ENCODE measurements around the gene STING1.
"Not testable (repeated sequence)": the region's sequence is repeated elsewhere in the genome, so short reads cannot be mapped to it uniquely, and the experiment has no call there.

STING1 gene

DNA sequence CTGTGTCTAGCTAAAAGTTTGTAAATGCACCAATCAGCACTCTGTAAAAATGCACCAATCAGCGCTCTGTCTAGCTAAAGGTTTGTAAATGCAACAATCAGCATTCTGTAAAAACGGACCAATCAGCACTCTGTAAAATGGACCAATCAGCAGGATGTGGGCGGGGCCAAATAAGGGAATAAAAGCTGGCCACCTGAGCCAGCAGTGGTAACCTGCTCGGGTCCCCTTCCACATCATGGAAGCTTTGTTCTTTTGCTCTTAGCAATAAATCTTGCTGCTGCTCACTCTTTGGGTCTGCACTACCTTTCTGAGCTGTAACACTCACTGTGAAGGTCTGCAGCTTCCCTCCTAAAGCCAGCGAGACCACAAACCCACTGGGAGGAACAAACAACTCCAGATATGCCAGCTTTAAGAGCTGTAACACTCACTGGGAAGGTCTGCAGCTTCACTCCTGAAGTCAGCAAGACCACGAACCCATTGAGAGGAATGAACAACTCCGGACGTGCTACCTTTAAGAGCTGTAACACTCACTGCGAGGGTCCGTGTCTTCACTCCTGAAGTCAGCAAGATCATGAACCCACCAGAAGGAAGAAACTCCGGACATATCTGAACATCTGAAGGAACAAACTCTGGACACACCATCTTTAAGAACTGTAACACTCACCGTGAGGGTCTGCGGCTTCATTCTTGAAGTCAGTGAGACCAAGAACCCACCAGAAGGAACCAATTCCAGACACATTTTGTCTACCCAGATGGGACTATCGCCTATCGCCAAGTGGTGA, 20.7 kb upstream of the STING1 start:
- H3K4me1 ChIP-seq (ENCODE audit: insufficient read depth, low read length); H3K79me2 ChIP-seq (ENCODE audit: insufficient read depth, low read length); H3K4me2 ChIP-seq (ENCODE audit: insufficient read depth, low read length); H3K27ac ChIP-seq (ENCODE audit: low read length); H2AFZ ChIP-seq (ENCODE audit: low read depth, low read length); H3K4me3 ChIP-seq (ENCODE audit: low read depth in 1 of 2, low read length in 2 of 2); DNase-seq; H3K9me3 ChIP-seq (ENCODE audit: insufficient read depth, low read length, severe bottlenecking); H3K27me3 ChIP-seq (ENCODE audit: insufficient read depth, low read length, poor library complexity); H3K9ac ChIP-seq (ENCODE audit: low read depth, low read length); H4K20me1 ChIP-seq (ENCODE audit: insufficient read depth, low read length); H3K36me3 ChIP-seq (ENCODE audit: insufficient read depth, low read length); ATAC-seq (ENCODE audit: insufficient read depth, low read depth): not testable (repeated sequence)

- ATAC-seq (ENCODE audit: insufficient read depth, low read depth) (no peak), DNase-seq (no peak)
- Histone ChIP-seq H3K27ac (ENCODE audit: low read length) (no peak overlapping the region), H3K36me3 (ENCODE audit: insufficient read depth, low read length) (no peaks in the 10 kb centered on the region), H2AFZ (ENCODE audit: low read depth, low read length) (no peak overlapping the region), H3K4me1 (ENCODE audit: insufficient read depth, low read length) (no peaks in the 10 kb centered on the region), H4K20me1 (ENCODE audit: insufficient read depth, low read length) (no peaks in the 10 kb centered on the region), H3K9me3 (ENCODE audit: insufficient read depth, low read length, severe bottlenecking) (no peaks in the 10 kb centered on the region), H3K4me2 (ENCODE audit: insufficient read depth, low read length) (no peak overlapping the region), H3K9ac (ENCODE audit: low read depth, low read length) (no peak overlapping the region), H3K4me3 (ENCODE audit: low read depth in 1 of 2, low read length in 2 of 2) (no peak overlapping the region), H3K27me3 (ENCODE audit: insufficient read depth, low read length, poor library complexity) (no peaks in the 10 kb centered on the region), H3K79me2 (ENCODE audit: insufficient read depth, low read length) (no peaks in the 10 kb centered on the region)
- TF ChIP-seq EZH2 (IDR thresholded peaks at IDR 0.05; ENCODE audit: borderline replicate concordance, low read depth, low read length, severe bottlenecking) = no peak
These were observed 18.8 kb upstream of the STING1 start for GRCh38 chr5:139501381-139501780.

DNA sequence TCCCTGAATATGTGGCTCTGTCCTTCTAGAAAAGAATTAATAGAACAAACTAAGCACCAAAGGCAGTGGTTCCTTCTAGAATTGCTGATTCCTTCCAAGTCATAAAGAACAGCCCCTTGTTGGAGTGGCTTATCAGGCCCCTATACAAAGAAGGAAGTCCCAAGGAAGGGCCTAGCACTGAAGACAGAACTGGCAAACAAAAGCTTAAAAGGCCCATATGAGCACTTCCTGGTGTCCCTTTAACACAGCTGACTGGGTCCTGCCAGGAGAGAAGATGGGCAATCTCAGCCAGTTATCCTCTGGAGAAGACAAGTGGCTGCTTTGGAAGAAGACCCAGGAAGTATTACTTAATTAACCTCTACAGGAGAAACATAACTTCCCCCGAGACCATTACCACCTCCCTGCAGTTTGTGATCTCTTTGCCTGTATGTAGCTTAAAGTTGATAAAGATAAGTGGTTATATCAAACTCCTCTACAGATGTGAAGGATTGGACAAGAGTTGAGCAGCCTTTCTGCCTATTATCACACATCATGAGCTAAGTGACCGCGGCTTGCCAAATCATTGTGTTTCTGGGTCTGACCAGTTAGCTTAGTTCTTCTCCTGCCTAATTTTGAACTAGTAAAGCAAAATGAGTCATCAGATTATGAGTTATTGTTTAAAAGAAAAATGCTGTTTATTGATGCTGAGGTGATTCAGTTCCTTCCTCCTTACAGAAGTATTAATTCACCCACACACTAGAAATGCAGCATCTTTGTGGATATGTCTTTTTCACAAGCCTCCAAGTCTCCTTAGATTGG, 13.3 kb upstream of the STING1 start:
- Histone ChIP-seq H3K4me3 (ENCODE audit: low read depth in 1 of 2, low read length in 2 of 2) (no peak overlapping the region), H3K27ac (ENCODE audit: low read length) (no peak overlapping the region), H3K9ac (ENCODE audit: low read depth, low read length) (no peak overlapping the region), H3K27me3 (ENCODE audit: insufficient read depth, low read length, poor library complexity) (no peaks in the 10 kb centered on the region), H3K4me2 (ENCODE audit: insufficient read depth, low read length) (no peak overlapping the region), H3K4me1 (ENCODE audit: insufficient read depth, low read length) (no peaks in the 10 kb centered on the region; the same call in 1 of the 2 replicates), H3K79me2 (ENCODE audit: insufficient read depth, low read length) (no peaks in the 10 kb centered on the region), H2AFZ (ENCODE audit: low read depth, low read length) (no peak overlapping the region), H4K20me1 (ENCODE audit: insufficient read depth, low read length) (no peaks in the 10 kb centered on the region), H3K9me3 (ENCODE audit: insufficient read depth, low read length, severe bottlenecking) (no peaks in the 10 kb centered on the region), H3K36me3 (ENCODE audit: insufficient read depth, low read length) (no peaks in the 10 kb centered on the region)
- TF ChIP-seq, protein P1, sequence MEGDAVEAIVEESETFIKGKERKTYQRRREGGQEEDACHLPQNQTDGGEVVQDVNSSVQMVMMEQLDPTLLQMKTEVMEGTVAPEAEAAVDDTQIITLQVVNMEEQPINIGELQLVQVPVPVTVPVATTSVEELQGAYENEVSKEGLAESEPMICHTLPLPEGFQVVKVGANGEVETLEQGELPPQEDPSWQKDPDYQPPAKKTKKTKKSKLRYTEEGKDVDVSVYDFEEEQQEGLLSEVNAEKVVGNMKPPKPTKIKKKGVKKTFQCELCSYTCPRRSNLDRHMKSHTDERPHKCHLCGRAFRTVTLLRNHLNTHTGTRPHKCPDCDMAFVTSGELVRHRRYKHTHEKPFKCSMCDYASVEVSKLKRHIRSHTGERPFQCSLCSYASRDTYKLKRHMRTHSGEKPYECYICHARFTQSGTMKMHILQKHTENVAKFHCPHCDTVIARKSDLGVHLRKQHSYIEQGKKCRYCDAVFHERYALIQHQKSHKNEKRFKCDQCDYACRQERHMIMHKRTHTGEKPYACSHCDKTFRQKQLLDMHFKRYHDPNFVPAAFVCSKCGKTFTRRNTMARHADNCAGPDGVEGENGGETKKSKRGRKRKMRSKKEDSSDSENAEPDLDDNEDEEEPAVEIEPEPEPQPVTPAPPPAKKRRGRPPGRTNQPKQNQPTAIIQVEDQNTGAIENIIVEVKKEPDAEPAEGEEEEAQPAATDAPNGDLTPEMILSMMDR (IDR thresholded peaks at IDR 0.05; ENCODE audit: borderline replicate concordance, extremely low read depth, low read length, poor library complexity, severe bottlenecking) = no peak
- TF ChIP-seq EZH2 (IDR thresholded peaks at IDR 0.05; ENCODE audit: borderline replicate concordance, low read depth, low read length, severe bottlenecking) = no peak
- DNase-seq (no peak), ATAC-seq (ENCODE audit: insufficient read depth, low read depth) (no peak)

DNA sequence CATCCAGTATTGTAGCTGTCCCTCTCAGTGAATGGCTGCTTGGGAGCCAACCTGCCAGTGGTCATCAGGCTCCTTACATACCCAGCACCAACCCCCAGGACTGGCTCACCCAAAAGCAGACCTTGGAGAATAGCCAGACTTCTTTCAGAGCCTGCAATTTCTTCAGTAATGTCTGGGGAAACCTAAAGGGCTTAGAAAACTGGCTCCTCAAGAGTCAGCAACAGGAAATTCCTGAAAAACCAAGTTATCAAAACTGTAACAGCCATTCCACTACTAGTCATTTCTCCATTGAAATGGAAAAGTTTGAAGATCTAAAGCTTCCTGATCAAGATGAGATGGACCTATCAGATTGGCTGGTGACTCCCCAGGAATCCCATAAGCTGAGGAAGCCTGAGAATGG, 12.3 kb upstream of the STING1 start:
- Histone ChIP-seq H3K36me3 (ENCODE audit: insufficient read depth, low read length) (no peaks in the 10 kb centered on the region), H2AFZ (ENCODE audit: low read depth, low read length) (no peak overlapping the region), H3K9ac (ENCODE audit: low read depth, low read length) (no peak overlapping the region), H3K27ac (ENCODE audit: low read length) (no peak overlapping the region), H3K4me2 (ENCODE audit: insufficient read depth, low read length) (no peak overlapping the region), H3K9me3 (ENCODE audit: insufficient read depth, low read length, severe bottlenecking) (no peaks in the 10 kb centered on the region), H3K79me2 (ENCODE audit: insufficient read depth, low read length) (no peaks in the 10 kb centered on the region), H3K4me1 (ENCODE audit: insufficient read depth, low read length) (no peaks in the 10 kb centered on the region; the same call in 1 of the 2 replicates), H3K27me3 (ENCODE audit: insufficient read depth, low read length, poor library complexity) (no peaks in the 10 kb centered on the region), H3K4me3 (ENCODE audit: low read depth in 1 of 2, low read length in 2 of 2) (no peak overlapping the region), H4K20me1 (ENCODE audit: insufficient read depth, low read length) (no peaks in the 10 kb centered on the region)
- no peak for ATAC-seq (ENCODE audit: insufficient read depth, low read depth)
- no peak for TF ChIP-seq EZH2 (IDR thresholded peaks at IDR 0.05; ENCODE audit: borderline replicate concordance, low read depth, low read length, severe bottlenecking)
- TF ChIP-seq, protein P1 (IDR thresholded peaks at IDR 0.05; ENCODE audit: borderline replicate concordance, extremely low read depth, low read length, poor library complexity, severe bottlenecking) = no peak
- no peak for DNase-seq
